Right lobe of liver (tissue), 4 donors: ENCODE results near the gene LIN9.

Experiments
- CTCF ChIP-seq, 4 donors: fragments of 200-600 bp in 3 of 4; fragments of 450-650 bp in 1 of 4; IDR thresholded peaks; one replicate each; pipeline versions ENCODE4 v1.5.1 to v1.8.0; 2016 to 2022; ENCODE audit warnings: antibody characterized with exemption in 4 of 4, mild to moderate bottlenecking in 2 of 4
- POLR2A ChIP-seq: fragments of 450-650 bp; IDR thresholded peaks from one replicate; pipeline ENCODE4 v1.6.1; 2017; ENCODE audit warnings: antibody characterized with exemption, mild to moderate bottlenecking
- donor health status: DM: no; HTN: no; CAD: no.
- donor health status: DM: no; HTN: no; CAD: no.
- donor health status: DM: no; HTN: yes; CAD: no.

- TF ChIP-seq CTCF (IDR thresholded peaks at IDR 0.05): no peak
- TF ChIP-seq POLR2A: no peak
These were observed 35.7 kb upstream of the LIN9 start for GRCh38 chr1:226344441-226345259.
